Stimulated activated CD4-positive, alpha-beta T cell treated with anti-CD3 and anti-CD28 coated beads, Interleukin-1b, Interleukin-23, amount 100 ng/mL, for 4 hours (primary cell): ENCODE results near the gene LYZL6.

Experiments
- DNase-seq, 2 donors: peaks; one replicate each; pipeline ENCODE4 v3.0.0-alpha.2; 2020; ENCODE audit warnings: low read depth in 2 of 2

The LYZL6 gene, protein sequence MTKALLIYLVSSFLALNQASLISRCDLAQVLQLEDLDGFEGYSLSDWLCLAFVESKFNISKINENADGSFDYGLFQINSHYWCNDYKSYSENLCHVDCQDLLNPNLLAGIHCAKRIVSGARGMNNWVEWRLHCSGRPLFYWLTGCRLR

DNA sequence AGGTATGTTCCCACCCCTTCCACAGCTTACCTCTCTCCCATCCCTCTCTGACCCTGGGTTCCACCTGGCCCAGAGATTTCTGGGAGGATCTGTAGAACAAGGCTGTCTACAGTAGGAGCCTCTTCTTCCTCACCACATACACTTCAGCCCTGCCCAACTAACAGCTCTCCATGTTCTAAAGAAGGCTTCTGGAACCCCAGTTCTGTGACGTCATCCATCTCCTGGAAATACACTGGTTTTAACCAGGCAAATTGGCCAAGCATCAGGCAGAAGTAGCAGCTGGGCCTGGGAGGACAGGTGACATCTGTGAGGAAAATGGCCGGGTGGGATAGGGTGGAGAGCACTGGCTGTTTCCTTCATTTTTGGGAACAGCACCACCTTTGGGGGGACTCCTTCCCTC, at the start of gene LYZL6:
Gene LYZL6 (minus strand): TSS at position 177 of the 400 bp plus-strand sequence. CDS start 4,357 bp downstream, outside the sequence.
- no peak for DNase-seq

DNA sequence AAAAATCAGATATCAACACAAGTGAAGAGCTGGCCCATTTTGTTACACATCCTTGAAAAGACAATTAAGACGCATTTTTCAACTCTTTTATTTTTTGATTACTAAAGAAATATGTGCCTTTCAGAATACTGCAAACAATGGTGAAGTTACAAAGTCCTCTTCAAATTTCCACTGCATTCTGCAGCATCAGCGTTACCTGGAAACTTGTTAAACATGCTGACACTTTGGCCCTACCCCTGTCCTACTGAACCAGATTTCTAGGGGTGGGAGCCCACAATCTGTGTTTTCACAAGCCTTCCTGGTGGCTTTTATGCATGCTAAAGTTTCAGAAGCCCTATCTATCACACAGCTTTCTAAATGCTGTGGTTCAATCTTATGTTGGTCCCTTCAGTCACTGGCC, 47.6 kb upstream of the LYZL6 start:
- no peak for DNase-seq

GRCh38 chr17:35988164-35988563, 44.7 kb upstream of the LYZL6 start:
- DNase-seq, result no peak

GRCh38 chr17:35986643-35987042, 43.1 kb upstream of the LYZL6 start, which contains the start of gene CCL14:
Gene CCL14, minus strand, starts transcription at chr17:35986729. Its CDS starts 80 bp downstream, at chr17:35986649.
- no peak for DNase-seq

DNA sequence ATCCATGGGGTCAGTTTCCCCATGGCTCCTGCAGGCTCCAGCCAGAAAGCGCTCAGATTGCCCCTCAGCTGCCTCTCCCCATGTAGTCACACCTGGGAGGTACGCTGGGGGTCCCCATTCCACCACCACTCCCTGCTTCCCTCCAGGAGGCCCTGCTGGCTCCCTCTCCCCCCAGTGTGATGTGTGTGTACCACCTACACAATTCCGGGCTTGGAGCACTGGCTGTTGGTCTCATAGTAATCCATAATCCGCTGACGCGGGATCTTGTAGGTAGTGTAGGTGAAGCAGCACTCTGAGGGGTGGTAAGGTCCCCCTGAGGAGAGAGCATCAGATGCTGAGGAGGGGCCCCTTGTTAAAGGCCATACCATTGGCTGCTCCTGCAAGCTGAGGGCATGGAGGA, 40.6 kb upstream of the LYZL6 start:
- no peak for DNase-seq

DNA sequence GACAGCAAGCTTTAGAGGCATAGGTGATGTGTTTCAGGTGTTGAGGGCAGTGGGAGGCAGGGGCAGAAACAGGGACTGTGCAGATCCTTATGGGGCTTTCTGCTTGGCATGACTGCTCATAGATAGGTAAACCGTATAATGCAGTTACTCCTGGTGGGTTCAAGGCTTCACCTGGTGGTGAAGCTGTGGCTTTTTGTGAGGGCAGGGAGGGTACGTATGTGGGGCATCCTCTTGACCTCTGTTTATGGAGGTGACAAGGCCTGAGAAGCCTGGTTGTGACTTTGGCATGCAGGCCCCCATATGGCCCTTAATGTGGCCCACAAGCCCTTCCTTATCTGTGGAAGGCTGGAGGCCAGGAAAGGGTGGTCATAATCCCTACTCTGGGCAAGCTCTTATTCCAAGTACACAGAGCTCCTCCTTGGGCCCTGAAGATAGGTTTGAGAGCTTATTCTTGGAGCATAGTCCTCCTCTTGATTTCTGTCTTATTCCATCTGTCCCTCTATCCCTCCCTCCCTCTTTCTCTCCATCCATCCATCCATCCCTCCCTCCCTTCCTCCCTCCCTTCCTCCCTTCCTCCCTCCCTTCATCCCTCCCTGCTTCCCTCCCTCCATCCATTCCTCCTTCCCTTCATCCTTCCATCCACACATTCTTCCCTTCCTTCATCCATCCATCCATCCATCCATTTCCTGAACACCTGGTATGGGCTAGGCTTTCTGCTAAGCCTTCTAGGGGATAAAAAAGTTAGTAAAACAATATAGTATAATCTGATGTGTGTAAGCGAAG, 39.1 kb upstream of the LYZL6 start:
- no peak for DNase-seq

- no peak for DNase-seq
Measured at GRCh38 chr17:35981908-35982330, 38.4 kb upstream of the LYZL6 start.

GRCh38 chr17:35981246-35981645, 37.7 kb upstream of the LYZL6 start, which contains the start of gene CCL16:
Gene CCL16, minus strand, starts transcription at chr17:35981497. Its CDS starts 77 bp downstream, at chr17:35981420.
- no peak for DNase-seq

GRCh38 chr17:35978346-35978745, 34.8 kb upstream of the LYZL6 start:
- no peak for DNase-seq

DNA sequence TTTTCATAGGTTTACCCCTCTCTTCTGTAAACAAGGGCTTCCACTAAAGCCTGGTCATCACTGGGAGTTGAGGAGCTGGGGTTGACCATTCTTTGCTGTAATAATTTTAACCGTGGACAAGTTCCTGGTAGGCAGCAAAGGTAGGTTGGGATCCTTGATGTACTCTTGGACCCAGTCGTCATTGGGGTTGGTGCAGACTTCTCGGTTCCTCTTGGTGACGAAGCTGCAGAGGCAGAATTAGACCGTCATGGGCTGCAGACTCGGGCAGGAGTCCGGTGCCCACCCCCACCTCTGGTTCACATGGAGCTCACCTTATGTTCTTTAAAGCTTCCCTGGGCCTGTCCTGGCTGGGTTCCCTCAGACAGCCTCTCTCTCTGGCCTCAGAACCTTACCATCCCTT, 34.0 kb upstream of the LYZL6 start:
- DNase-seq, result no peak

GRCh38 chr17:35973333-35974260, 30.1 kb upstream of the LYZL6 start:
- no peak for DNase-seq

DNA sequence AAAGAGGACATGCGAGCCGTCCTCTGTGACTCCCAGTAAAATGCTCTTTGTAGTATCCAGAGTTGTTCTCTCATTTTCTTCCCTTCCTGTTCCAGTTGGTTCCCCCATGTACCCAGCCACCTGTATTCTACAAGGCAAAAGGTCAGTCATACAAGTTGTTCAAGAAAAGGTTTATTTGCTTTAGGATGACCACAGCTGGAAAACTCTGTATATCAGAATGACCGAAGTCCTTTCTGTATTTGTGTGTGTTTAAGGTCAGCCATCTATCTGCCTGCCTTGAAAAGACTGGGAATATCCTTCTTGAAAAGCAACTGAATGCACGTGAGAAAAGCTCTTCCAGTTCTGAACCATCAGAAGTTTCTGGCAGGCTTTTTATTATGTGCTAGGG, 29.4 kb upstream of the LYZL6 start:
- no peak for DNase-seq

DNA sequence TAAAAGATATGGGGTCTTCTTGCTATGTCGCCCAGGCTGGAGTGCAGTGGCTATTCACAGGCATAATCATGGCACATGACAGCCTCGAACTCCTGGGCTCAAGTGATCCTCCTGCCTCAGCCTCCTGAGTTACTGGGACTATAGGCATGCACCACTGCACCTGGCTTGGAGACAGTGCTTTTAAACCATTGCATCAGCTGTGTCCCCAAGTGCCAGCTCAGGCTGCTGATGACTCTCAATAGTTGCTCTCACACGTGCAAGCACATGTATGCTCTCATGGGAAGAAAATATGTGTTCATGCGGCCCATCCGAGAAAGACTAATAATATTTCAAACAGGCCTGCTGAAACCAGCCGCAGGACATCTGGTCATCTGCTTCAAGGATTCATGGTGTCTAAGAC, 29.0 kb upstream of the LYZL6 start:
- DNase-seq, result no peak

DNA sequence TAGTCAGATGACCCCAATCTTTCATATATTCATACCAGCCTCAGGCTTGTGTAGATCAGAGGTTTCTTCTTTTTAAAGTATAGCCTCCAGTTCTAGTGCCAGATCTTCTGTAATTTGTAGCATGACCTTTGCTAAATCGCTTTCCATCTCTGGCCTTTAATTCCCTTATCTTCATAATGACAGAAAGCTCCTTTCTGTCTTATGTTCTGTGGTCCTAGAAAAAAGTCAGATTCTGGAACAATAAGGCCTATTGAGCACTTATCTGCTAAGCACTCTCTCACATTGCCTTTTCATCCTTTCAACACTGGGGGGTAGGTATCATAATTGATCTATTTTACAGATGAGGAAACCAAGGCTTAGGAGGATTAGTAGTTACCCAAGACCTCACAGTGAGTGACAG, 28.6 kb upstream of the LYZL6 start:
- DNase-seq, result no peak

- peak; percentile 47 to 59 for DNase-seq
Measured at GRCh38 chr17:35969558-35970380, 26.3 kb upstream of the LYZL6 start.

- DNase-seq, result no peak
Measured at GRCh38 chr17:35968520-35969054, 25.1 kb upstream of the LYZL6 start.

- no peak for DNase-seq
Measured at GRCh38 chr17:35965272-35965671, 21.8 kb upstream of the LYZL6 start.

DNA sequence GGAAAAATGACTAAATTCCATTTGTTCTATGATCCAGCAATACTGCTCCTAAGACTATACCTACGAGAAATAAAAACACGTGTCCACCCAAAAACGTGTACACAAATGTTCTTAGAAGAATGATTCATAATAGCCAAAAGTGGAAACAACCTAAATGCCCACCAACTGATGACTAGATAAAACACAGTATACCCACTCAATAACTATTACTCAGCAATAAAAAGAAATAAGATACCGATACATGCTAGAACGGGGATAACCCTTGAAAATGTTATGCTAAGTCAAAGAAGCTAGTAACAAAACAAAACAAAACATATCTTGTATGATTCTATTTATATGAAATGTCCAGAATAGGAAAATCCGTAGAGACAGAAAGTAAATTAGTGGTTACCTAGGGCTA, 20.1 kb upstream of the LYZL6 start:
- DNase-seq, result no peak

GRCh38 chr17:35953720-35954119, 10.2 kb upstream of the LYZL6 start:
- DNase-seq, result no peak

GRCh38 chr17:35949401-35949800, 5.9 kb upstream of the LYZL6 start:
- DNase-seq, result no peak

DNA sequence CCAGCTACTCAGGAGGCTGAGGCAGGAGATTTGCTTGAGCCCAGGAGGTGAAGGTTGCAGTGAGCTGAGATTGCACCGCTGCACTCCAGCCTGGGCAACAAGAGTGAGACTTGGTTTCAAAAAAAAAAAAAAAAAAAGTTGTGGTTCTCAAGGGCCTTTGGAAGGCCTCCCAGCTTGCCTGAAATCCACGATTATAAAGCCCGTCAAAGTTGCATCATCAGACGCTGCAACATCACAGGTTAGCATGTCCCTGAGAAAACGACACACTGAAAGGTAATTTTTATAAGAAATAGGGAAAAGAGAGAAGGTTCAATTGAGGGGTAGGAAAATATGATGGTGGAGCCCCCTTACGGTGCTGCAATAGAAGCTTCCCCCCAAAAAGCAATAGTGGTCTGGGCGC, 4.6 kb upstream of the LYZL6 start:
- DNase-seq, result no peak
